Measurements from ENCODE around the gene FAM177A1. TPM values are rescaled to one million over a fixed set of nuclear protein-coding genes. Genes with fewer than 3 reads are reported as not detected.

The FAM177A1 gene
- total and polyA plus RNA-seq, 2 of the 13 experiments (the other 11 are each of a cell fraction or from before 2014, with no cell fraction given): 72.9 to 119 TPM

DNA sequence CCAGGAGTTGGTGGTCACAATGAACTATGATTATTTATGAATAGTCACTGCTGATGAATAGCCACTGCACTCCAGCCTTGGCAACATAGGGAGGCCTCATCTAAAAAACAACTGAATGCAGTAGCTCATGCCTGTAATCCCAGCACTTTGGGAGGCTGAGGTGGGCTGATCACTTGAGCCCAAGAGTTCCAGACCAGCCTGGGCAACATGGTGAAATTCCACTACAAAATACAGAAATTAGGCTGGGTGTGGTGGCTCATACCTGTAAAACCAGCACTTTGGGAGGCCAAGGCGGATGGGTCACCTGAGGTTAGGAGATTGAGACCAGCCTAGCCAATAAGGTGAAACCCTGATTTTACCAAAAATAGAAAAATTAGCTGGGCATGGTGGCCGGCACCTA is 13.5 kb upstream of the FAM177A1 start:
- Histone ChIP-seq H3K27ac (ENCODE audit: extremely low read length, insufficient read depth, low read length) (no peak overlapping the region), H3K9me3 (ENCODE audit: low read length) (peaks cover 32% of the 10 kb centered on the region), H4K20me1 (ENCODE audit: insufficient read depth, low read length) (no peaks in the 10 kb centered on the region), H3K79me2 (ENCODE audit: insufficient read depth, low read length) (no peaks in the 10 kb centered on the region), H3K4me1 (ENCODE audit: insufficient read depth, low read length) (peaks cover 22% of the 10 kb centered on the region), H3K4me2 (ENCODE audit: low read depth, low read length) (no peak overlapping the region), H3K36me3 (replicated peaks in 1 of 2; ENCODE audit: control insufficient read depth in 1 of 2, insufficient read depth in 2 of 2, low read length in 2 of 2) (peaks cover 11 to 22% of the 10 kb centered on the region in 2 experiments; a peak in 4 of 5 replicates), H2AFZ (ENCODE audit: low read length) (no peak overlapping the region), H3K4me3 (replicated peaks in 1 of 3; ENCODE audit: insufficient read depth in 1 of 3, low read depth in 2 of 3, low read length in 3 of 3) (no peak overlapping the region), H3K9ac (ENCODE audit: insufficient read depth, low read depth, low read length) (no peak overlapping the region), H3K27me3 (ENCODE audit: control insufficient read depth in 1 of 2, insufficient read depth in 2 of 2, low read length in 2 of 2) (no peaks in the 10 kb centered on the region)
- ChIA-PET CTCF (ENCODE audit: low intra/inter-chr PET ratio, low total read pairs) (no interaction called here), POLR2A (interaction anchor here (0.9 to 6.3 kb wide), 4 partner anchors 14 to 371 kb away, joined by 3 to 46 read pairs (median 5); partner anchors contain the start of gene FAM177A1)
- in situ Hi-C loops (cut with HindIII; ENCODE audit: extremely low pct_ligation_motif_present, low pct_unique_long_range_greater_than_20kb): no loop called here
- no peak for FAIRE-seq
- BruUV-seq (replicated peaks): no TSS peak
- no peak for ATAC-seq
- no peak for DNase-seq (ENCODE audit: low spot score)
- WGBS (ENCODE audit: low lambda C conversion rate): 95% methylated on average over 2 of the region's 2 CpGs
- intact Hi-C loops (cut with micrococcal nuclease; ENCODE audit: unreplicated experiment): no loop called here
- TF ChIP-seq ZNF746 (CRISPR knock-in tag; IDR thresholded peaks at IDR 0.05): 0 out of 2 replicates have a peak, but pooled peaks have one; percentile 6
- peak; percentile 51; the same call in 1 of the 2 replicates for TF ChIP-seq ZBTB3 (CRISPR knock-in tag; IDR thresholded peaks at IDR 0.05; ENCODE audit: borderline replicate concordance, low read depth)
- TF ChIP-seq, protein P1, sequence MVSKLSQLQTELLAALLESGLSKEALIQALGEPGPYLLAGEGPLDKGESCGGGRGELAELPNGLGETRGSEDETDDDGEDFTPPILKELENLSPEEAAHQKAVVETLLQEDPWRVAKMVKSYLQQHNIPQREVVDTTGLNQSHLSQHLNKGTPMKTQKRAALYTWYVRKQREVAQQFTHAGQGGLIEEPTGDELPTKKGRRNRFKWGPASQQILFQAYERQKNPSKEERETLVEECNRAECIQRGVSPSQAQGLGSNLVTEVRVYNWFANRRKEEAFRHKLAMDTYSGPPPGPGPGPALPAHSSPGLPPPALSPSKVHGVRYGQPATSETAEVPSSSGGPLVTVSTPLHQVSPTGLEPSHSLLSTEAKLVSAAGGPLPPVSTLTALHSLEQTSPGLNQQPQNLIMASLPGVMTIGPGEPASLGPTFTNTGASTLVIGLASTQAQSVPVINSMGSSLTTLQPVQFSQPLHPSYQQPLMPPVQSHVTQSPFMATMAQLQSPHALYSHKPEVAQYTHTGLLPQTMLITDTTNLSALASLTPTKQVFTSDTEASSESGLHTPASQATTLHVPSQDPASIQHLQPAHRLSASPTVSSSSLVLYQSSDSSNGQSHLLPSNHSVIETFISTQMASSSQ (IDR thresholded peaks at IDR 0.05; ENCODE audit: low read depth): no peak
- TF ChIP-seq, protein P1 (CRISPR knock-in tag; IDR thresholded peaks at IDR 0.05; ENCODE audit: borderline replicate concordance): 0 out of 2 replicates have a peak, but pooled peaks have one; percentile 21
- TF ChIP-seq, protein P2, sequence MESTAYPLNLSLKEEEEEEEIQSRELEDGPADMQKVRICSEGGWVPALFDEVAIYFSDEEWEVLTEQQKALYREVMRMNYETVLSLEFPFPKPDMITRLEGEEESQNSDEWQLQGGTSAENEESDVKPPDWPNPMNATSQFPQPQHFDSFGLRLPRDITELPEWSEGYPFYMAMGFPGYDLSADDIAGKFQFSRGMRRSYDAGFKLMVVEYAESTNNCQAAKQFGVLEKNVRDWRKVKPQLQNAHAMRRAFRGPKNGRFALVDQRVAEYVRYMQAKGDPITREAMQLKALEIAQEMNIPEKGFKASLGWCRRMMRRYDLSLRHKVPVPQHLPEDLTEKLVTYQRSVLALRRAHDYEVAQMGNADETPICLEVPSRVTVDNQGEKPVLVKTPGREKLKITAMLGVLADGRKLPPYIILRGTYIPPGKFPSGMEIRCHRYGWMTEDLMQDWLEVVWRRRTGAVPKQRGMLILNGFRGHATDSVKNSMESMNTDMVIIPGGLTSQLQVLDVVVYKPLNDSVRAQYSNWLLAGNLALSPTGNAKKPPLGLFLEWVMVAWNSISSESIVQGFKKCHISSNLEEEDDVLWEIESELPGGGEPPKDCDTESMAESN (CRISPR knock-in tag; conservative IDR thresholded peaks at IDR 0.05): 0 out of 2 replicates have a peak, but pooled peaks have one; percentile 22
- TF ChIP-seq PHF21A (CRISPR knock-in tag; IDR thresholded peaks at IDR 0.05): no peak
- TF ChIP-seq, protein P3, sequence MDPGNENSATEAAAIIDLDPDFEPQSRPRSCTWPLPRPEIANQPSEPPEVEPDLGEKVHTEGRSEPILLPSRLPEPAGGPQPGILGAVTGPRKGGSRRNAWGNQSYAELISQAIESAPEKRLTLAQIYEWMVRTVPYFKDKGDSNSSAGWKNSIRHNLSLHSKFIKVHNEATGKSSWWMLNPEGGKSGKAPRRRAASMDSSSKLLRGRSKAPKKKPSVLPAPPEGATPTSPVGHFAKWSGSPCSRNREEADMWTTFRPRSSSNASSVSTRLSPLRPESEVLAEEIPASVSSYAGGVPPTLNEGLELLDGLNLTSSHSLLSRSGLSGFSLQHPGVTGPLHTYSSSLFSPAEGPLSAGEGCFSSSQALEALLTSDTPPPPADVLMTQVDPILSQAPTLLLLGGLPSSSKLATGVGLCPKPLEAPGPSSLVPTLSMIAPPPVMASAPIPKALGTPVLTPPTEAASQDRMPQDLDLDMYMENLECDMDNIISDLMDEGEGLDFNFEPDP (CRISPR knock-in tag; conservative IDR thresholded peaks at IDR 0.05): 0 out of 2 replicates have a peak, but pooled peaks have one; percentile 86
